Activated CD4-positive, CD25-positive, alpha-beta regulatory T cell (primary cell): Measurements from ENCODE around the gene PTGDR2.
A peak's percentile ranks its signal among the peaks of the same experiment; 100 is the strongest.
"Not testable (repeated sequence)": the region's sequence is repeated elsewhere in the genome, so short reads cannot be mapped to it uniquely, and the experiment has no call there.

Experiments used
- DNase-seq, 4 experiments: peaks; one replicate each; lab custom pipeline; 2025; lab: John Stamatoyannopoulos, UW

Gene PTGDR2

DNA sequence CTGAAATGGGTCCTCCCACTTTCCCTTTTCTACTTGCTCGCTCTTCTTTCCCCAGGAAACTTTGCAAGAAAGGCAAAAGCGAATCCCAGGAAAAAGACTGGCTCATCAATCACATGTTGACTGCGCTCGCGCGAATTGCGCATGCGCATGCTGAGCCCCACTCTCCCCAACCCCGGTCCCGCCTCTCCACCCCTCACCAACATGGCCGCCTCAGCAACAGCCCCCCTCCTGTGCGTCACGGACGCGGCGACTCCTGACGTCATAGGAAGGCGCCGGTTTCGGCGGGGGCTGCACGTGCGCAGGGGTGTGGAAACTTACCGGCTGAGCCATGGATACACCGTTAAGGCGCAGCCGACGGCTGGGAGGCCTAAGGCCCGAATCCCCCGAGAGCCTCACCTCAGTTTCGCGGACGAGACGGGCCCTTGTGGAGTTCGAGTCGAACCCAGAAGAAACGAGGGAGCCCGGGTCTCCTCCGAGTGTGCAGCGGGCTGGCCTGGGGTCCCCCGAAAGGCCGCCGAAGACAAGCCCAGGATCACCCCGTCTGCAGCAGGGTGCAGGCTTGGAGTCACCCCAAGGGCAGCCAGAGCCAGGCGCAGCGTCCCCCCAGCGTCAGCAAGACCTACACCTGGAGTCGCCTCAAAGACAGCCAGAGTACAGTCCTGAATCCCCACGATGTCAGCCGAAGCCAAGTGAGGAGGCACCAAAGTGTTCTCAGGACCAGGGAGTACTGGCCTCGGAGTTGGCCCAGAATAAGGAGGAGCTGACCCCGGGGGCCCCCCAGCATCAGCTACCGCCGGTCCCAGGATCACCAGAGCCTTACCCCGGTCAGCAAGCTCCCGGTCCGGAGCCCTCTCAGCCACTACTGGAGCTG lies 13.7 kb downstream of the PTGDR2 start, which contains the start of gene CCDC86:
CCDC86 (plus strand) TSS at position 317 of the 871 bp plus-strand sequence; CDS start at position 329, 12 bp downstream.
- peak; percentile 91 to 98 (median 96) for DNase-seq

DNA sequence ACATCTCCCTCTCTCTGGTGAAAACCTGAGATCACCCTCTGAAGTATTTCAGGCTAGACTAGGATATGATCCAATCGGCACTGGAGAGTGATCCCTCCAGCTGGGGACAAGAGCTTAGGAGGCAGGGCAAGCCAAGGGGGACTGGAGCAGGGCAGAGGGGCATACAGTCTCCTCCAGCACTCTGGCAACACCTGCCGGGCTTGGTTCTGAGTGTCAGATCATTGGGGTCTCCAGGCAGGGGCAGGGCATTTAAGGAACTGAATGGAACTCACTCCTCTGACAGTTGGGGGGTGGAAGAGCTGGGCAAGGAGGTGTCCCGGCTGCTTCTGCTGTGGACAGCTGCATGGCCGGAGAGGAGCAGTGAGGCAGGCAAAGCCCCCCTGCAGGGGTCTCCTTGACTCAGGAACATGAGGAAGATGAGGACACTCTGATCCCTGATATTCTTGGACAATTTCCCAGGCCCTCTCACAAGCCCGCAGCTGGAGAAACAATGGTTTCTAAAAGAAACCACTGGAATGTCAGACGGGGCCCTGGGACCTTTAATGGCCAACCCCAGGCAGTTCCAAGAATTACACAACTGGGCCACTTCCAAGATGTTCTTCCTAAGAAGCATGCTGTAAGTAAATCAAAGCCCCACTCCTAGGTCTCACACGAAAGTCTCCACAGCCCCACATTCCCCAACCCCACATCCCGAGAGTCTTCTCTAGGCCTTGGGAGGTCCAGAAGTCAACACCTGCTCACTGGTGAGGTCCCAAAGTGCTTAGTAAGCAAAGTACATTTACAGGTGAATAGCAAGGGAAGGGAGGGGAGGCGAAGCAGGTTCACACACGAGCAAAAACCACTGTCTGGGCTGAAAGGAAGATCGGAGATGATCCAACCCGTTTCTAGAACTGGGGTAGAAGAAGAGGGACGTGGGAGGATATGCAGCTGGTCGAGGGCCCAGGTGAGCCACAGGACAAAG lies 15.0 kb downstream of the PTGDR2 start:
- no peak for DNase-seq

- DNase-seq, result no peak
Measured at GRCh38 chr11:60838132-60838531, 17.6 kb downstream of the PTGDR2 start.

GRCh38 chr11:60836866-60837515 lies 18.8 kb downstream of the PTGDR2 start:
- no peak for DNase-seq

DNA sequence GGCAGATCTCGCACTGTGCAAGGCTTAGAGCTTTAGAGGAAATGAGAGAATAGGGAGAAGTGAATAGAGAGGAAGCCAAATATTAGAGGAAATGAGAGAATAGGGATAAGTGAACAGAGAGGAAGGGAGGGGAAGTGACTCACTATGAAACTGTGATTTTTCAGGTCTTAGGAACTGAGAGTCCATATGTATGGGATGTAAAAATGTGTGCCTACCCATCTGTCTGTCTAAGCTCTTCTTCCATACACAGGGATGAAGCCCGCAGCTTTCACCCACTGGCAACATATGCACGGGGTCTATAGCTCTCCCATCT lies 20.3 kb downstream of the PTGDR2 start:
- DNase-seq, result no peak

DNA sequence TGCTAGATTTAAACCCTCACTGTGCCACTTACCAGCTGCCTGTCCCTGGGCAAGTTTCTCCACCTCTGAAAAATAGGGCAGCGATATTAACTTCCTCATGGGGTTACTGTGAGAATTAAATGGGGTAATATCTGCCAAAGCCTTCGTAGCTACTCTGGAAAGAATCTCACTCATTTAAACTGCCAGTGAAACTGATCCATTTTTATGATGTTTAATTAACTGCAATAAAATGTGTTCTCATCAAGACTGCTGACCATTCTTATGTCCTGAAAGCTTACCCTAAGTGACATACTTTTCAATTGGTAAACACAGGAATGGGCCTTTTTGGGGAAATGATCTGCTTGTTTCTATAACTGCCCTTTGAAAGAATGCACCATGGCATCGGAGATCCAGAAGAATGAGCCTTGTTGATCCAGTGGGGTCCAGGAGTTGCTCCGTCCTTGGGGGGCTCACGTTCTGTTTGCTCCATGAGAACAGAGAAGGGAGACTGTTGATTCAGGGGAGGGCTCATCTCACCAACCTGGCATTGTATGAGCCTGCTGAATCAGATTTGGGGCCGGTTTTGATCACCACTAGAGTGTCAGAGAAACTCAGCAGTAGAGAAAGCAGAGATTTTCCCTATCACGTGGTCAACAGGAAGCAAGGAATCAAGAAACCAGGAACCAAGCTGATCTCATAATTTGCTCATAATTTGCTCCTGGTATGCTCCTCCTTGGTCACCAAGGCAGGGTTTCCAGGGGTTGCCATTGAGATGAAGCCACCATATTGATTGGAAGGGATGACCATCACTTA lies 20.8 kb downstream of the PTGDR2 start:
- no peak for DNase-seq

GRCh38 chr11:60831501-60832079 lies 24.2 kb downstream of the PTGDR2 start:
- no peak for DNase-seq

DNA sequence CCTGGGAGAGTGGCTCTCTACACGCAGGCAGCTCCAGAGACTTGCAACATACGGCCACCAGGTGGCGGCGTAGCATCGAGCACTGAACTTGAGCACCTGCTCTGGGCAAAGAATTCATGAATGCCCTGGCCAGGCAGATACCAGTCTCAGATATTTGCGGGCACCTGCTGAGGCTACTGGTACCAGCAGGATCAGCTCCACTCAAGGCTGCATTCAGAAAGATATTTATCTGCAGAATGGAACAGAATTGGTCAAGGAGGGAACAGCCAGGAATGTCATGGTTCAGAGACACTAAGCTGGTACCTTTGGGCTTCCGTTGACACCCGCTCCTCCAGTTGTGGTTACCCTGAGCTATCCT lies 24.6 kb downstream of the PTGDR2 start:
- DNase-seq, result peak; percentile 59 to 70 (median 65)

DNA sequence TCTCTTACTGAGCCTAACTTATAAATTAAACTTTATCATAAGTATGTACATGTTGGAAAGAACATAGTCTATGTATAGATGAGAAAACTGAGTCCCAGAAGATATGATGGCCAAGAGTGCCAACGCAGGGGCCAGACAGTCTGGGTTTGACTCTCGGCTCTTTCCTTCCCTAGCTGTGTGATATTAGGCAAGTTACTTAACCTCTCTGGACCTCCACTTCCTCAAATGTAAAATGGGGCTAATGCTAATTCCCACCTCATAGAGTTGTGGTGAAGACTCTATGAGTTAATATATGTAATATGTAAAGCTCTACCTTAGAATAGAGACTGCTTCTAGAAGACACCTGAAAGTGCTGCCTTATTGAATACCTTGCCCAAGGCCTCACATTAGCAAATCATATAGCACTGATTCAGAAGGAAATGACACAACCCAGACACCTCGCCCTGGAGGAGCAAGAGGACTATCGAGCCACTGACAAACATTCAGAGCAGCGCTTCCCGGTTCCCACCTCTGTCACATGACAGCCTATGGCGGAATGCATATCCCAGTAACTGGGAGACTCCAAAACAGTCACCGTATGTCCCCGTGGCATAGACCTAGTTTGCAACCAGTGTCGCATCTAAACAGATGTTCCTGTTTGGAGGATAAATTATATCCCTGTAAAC lies 25.1 kb downstream of the PTGDR2 start:
- DNase-seq, result no peak

DNA sequence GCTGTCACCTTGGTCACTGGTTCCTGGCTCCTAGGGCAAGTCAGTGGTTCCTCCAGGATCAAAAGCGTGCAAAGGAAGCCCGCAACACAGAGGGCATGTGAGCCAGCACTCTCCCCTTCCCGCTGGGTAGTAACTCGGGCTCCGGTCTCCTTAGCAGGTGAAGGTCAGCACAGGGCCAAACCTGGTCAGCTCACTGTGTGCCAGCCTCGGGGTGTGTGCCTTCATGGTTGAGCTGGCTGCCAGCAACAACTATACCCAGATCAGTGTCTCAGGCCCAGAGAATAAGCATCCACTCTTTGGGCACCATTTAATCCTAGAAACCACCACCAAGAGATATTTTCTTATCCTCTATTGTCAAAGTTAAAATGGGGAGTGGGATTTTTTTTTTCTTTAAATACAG lies 30.0 kb downstream of the PTGDR2 start:
- no peak for DNase-seq

DNA sequence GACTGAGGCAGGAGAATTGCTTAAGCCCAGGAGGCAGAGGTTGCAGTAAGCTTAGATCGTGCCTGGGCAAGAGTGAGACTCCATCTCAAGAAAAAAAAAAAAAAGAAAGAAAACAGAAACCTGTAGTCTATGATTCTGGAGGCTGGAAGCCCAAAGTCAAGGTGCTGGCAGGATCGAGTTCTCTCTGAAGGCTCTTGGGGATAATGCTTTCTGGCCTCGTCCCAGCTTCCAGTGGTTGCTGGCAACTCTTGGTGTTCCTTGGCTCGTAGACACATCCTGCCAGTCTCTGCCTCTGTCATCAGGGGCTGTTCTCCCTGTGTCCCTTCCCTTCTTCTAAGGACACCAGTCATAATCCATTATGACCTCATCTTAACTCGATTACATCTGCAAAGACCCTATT lies 30.6 kb downstream of the PTGDR2 start:
- DNase-seq, result no peak

DNA sequence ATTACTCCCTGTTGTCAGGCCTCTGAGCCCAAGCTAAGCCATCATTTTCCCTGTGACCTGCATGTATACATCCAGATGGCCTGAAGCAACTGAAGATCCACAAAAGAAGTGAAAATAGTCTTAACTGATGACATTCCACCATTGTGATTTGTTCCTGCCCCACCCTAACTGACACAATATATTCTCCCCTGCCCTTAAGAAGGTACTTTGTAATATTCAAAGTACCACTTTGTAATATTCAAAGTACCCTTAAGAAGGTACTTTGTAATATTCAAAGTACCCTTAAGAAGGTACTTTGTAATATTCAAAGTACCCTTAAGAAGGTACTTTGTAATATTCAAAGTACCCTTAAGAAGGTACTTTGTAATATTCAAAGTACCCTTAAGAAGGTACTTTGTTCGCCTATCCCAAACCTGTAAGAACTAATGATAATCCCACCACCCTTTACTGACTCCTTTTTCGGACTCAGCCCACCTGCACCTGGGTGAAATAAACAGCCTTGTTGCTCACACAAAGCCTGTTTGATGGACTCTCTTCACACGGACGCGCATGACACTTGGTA lies 31.9 kb downstream of the PTGDR2 start:
- not testable (repeated sequence) for DNase-seq

- DNase-seq, result no peak
Measured at GRCh38 chr11:60821827-60822599, 33.7 kb downstream of the PTGDR2 start.

GRCh38 chr11:60818057-60818456 lies 37.7 kb downstream of the PTGDR2 start:
- no peak for DNase-seq

GRCh38 chr11:60816590-60817157 lies 39.1 kb downstream of the PTGDR2 start:
- DNase-seq, result no peak

DNA sequence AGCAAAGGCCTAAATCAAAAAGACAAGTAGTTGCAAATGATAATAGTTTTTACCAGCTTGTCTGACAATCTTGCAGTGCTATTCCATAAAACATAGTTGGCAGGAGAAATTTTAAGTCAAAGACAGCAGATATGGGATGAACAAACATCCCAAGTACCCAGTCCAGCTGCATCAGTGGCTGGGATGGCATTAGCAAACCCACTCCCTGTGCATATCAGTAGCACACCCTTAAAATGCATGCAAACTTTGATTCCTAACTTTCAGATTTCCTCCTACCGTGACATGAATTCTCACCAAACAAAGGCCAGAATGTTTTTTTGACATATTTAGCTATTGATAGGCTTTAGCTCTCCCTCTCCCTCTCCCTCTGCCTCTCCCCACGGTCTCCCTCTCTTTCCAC lies 41.6 kb downstream of the PTGDR2 start:
- no peak for DNase-seq

DNA sequence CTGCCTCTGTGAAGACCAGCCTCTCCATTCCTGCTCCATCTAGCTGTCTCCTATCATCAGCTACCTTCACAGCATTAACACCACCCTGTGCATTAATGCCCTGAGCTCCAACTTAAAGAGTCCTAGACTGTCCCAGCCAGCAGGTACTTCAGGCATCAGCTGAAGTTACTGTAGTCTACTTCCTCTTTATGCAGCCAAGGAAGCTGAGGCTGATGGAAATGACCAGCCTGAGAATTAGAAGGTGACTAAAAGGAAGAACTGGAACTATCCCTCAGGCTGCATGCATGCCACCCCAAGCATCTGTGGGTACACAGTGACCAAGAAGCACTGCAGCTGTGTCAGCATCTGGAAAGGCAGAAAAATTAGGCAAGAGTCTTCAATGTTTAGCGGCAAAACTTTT lies 42.4 kb downstream of the PTGDR2 start:
- no peak for DNase-seq

DNA sequence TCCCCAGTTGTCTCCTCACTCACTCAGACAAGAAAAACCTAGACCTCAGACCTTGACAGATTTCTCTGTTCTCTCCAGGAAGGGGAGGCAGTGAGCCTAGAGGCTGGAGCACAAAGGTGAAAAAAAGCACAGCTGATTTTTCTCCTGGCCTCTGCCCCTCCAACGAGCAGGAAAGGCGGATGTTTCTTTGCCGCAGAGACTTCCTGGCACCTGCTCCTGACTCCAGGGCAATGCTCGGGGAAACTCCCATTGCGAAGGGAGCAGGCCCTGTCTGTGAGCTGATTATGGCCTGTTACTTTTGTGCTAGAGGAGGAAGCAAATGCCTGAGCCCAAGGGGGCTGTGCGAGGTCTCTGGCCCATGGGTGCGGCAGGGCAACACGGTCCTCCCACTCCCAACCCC lies 45.2 kb downstream of the PTGDR2 start:
- no peak for DNase-seq

DNA sequence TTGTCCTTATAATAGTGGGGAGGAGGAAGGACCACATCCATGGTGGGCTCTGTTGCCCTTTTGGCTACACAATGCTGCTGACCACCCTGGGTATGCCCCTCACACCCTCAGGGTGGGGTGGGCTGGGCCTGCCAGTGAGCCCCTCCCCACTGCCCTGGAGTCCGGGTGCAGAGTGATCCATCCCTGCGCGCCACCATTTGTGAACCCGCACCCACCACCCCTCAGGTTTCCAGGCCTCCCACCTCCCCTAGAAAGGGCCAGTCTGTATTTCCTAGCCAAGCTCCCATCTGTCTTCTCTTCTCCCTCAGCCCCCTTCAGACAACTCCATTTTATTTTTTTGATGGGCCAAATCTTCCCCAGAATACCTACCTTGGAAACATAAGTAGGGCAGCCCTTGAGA lies 45.6 kb downstream of the PTGDR2 start:
- no peak for DNase-seq
